HG02610 (cell line): ENCODE results near the gene DMRT2.
A peak's percentile ranks its signal among the peaks of the same experiment; 100 is the strongest.

Experiments
- ATAC-seq: cut with Tn5 transposase; IDR thresholded peaks from one replicate; pipeline ENCODE4 v1.9.1; 2021; ENCODE audit warnings: mild to moderate bottlenecking, moderate library complexity; ENCODE audit not compliant: unreplicated experiment

The DMRT2 gene

DNA sequence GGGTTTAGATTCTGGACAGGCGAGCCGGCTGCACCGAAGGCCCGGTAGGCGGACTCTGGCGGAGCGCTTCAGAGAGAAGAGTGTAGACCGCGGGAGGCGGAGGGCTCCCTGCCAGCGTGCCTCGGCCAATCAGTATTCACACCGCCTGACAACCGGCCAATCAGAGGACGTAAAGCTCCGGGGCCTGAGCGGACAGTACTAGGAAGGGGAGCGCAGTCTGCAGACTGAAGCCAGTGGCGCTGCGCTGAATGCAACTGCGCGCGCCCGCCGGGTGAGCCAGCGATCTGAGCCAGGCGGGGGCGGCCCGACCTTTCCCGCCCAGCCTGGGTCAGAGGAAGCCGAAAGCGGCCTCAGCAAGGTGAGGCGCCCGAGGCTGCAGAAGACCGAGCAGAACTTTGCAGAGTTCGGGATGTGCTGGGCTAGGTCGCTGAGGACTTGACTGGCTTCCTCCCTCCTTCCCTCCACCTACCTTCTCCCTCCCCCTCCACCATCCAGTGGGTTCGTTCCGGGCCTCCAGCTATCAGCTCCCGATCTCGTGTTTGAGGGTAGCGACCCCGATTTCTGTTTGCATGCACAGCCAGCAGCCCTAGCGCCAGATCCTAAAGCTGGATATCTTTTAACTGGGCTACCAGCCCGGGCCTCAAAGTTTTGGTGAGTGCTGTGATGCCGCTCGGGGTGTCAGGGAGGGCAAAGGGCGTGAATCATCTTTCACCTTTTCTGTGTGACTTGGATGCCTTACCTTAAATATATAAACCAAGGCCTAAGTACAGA, at the start of gene DMRT2:
Gene DMRT2, plus strand, starts transcription at position 233 of the 771 bp plus-strand sequence. CDS start 1,257 bp downstream, outside the sequence.
- no peak for ATAC-seq

DNA sequence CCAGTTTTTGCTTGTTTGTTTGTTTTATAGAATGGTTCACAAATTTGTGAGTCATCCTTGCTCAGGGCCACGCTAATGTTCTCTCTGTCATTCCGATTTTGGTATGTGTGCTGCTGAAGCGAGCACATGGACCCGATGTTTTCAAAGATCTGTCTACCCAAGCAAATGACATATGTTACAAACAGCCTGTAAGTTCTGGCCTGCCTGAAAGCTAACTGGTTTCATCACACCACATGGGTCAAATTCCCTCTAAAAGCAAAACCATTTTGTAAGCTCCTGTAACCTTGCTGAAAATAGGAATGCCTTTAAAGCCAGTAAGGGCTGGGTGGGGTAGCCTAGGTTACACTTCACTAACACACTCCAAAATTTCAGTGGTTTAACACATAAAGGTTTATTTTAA, 48.3 kb upstream of the DMRT2 start:
- no peak for ATAC-seq

DNA sequence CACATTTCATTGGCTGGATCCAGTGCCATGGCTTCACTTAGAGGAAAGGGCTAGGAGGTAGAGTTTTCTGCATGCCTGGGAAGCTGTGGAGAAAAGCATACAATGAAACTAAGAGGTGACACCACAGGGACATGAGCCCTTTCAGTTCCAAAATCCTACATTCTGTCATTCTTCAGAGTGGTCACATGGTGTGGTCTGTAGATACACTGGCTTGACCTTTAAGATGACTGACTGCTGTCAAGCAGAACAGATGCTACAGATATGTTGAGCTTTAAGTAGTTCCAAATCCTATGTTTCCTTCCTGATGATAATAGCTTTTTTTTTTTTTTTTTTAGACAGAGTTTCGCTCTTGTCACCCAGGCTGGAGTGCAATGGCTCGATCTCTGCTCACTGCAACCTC, 47.5 kb upstream of the DMRT2 start:
- ATAC-seq: no peak

DNA sequence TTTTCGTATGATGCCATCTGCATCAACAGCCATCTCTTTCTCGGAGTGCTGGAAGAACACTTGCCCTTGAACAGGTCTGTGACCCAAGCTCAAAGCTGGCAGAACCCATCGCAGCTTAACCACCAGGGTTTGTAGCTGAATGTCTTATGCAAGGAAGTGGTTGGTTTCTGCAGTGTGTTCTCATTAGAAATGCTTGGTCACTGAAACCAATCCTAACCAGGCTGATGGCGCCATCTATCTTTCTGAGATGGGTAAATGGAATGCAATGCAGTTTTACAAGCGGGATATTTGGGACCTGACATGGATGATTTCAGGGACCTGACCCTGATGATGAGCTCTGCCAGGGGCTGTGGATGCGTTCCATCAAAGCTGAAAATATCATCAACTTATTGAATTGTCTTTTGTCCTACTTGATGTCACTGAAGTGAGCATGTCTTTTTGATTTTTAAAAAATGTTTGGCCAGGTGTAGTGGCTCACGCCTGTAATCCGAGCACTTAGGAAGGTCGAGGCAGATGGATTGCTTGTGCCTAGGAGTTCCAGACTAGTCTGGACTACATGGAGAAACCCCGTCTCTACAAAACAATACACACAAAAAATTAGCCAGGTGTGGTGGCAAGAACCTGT, 45.0 kb upstream of the DMRT2 start:
- peak; percentile 61 for ATAC-seq

- ATAC-seq: no peak
These were observed 42.8 kb upstream of the DMRT2 start for GRCh38 chr9:1007312-1007711.

GRCh38 chr9:1008216-1008615, 41.9 kb upstream of the DMRT2 start:
- no peak for ATAC-seq

GRCh38 chr9:1009101-1009707, 41.0 kb upstream of the DMRT2 start:
- ATAC-seq: peak; percentile 97

DNA sequence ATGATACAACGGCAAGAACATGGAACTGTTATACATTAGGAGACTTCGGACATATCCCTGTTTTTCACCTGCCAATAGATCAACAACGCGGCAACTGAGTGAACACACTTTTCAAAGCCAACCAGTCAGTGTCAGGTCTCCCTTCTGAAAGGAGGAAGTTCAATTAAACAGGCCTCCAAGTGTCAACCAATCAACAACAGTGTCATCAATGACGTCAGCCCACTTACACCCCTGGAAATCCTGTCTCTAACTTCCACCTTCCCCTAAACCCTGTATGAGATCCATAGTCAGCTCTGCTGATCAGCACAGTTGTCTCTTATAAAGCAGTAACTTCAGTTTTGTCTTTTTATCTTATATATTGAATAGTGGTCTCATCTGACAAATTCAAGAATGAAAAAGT, 37.1 kb upstream of the DMRT2 start:
- no peak for ATAC-seq

GRCh38 chr9:1014225-1014624, 35.9 kb upstream of the DMRT2 start:
- no peak for ATAC-seq

GRCh38 chr9:1014640-1015039, 35.5 kb upstream of the DMRT2 start:
- no peak for ATAC-seq

DNA sequence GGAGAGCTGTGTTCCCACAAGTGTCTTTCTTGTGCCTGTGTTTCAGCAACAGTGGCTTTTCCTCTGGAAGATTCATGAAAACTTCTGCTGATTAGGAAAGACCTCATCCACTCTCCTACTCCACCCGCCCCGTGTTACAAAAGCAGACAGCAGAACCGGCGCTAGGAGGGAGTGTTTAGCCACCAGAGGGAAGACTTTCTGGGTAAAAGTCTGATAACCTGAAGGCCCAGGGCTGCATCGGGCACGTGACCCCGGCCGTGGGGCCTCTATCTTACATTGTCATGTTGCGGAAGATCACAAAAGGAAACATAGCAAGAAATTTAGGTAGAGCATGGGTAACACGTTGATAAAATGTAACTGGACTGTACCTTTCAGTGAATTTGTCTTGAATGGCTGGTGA, 32.0 kb upstream of the DMRT2 start:
- no peak for ATAC-seq

DNA sequence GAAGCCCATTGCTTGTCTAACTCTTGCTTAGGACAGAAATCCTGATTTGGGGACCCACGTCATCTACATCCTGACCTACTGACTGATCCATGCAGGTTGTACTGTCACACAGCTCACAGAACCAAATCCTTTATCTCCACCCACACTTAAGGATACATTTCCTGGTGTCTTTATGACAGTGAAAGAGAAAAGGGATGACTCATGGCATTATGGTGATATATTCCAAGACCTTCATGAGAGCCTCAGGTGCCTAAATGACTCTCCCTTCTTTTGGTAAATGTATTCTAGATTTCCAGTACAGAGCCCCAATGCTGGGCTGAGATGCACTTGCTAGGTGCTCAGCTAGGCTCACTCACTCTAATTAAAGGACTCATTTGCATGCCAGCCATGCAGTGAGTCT, 26.0 kb upstream of the DMRT2 start:
- no peak for ATAC-seq

GRCh38 chr9:1025131-1025530, 25.0 kb upstream of the DMRT2 start:
- ATAC-seq: no peak

- ATAC-seq: no peak
These were observed 23.9 kb upstream of the DMRT2 start for GRCh38 chr9:1026219-1026618.

GRCh38 chr9:1028501-1029190, 21.5 kb upstream of the DMRT2 start:
- ATAC-seq: no peak

DNA sequence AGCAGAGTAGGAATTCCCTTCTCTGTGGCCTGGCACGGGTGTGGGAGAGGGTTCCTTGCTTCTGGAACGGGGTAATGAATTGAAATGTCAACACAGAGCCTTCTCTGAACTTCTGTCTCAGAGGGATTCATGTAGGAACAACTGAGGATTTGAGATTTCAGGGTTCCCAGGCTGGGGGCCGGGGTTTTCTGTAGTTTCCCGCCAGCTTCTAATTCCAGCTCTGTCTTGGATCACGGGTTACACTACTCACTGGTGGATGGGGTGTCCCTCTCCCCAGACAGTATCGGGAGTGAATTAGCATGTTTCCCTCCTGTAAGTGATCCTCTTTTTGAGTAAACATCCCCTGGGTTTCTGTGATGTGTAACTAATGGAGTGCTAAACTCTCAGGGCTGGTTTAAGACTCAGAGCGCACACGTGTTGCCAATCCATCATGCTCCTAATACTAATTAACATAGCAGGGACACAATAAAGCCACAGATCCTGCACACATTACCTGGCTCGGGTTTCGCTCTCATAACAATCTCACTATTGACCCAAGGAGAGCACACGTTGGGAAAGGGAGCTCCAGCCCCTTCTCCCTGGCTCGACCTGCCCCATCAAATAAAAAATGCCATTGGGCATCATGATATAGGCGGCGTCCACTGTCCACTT, 18.1 kb upstream of the DMRT2 start:
- no peak for ATAC-seq

- no peak for ATAC-seq
These were observed 15.9 kb upstream of the DMRT2 start for GRCh38 chr9:1034271-1034670.

- ATAC-seq: no peak
These were observed 10.6 kb upstream of the DMRT2 start for GRCh38 chr9:1039589-1039988.

DNA sequence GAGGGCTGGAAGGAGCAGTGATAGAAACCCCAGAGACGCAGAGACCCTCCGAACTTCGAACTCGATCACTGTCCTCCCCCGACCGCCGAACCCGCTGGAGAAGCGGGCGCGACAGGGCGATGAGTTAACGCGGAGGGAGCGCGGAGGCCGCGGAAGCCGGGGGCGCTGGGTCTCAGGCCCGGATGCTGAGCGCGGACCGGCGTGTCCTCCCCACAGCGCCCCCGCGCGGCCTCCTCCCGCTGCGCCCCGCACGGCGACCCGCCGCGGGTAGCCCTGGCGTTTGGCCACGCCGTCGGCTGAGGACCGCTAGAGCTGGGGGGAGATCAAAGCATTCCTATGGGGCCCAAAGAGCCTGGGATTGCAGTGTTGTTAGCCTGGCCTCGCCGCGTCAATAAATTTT, 7.7 kb upstream of the DMRT2 start:
- ATAC-seq: no peak

DNA sequence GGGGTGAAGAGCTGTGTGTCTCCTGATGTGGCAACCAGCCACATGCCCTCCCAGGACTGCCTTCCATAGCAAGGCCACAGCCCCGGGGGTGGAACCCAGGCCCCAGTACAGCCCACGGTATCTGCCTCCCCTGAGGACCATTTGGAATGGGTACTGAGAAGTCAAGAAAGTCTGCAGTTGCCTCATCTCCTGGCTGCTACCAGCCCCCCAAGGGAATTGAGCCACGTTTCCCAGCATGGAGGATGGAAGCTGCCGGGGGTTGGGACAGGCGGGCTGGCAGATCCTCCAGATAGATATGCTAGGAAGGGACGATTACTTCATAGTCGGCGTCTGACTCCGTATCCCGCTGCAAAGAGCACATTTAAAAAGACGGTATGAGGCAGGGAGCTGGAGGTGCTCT, 5.5 kb upstream of the DMRT2 start:
- ATAC-seq: no peak
